RWPE2 (cell line): ENCODE results near the gene NLRP5.

Experiments used
- ATAC-seq: fragments of 200-7000 bp; cut with Tn5 transposase; 3 replicates; pipeline ENCODE4 v1.9.1; 2021; ENCODE audit warnings: low read depth
- DNase-seq: peaks from one replicate; pipeline ENCODE4 v3.0.0-alpha.2; 2020; ENCODE audit warnings: low spot score
- H3K27ac ChIP-seq: fragments of 450-650 bp; 2 replicates; pipeline ENCODE4 v1.5.1; 2017; ENCODE audit warnings: mild to moderate bottlenecking; ENCODE audit not compliant: poor library complexity, severe bottlenecking
- H3K27me3 ChIP-seq: fragments of 250-450 bp; sonication (Bioruptor Pico); 2 replicates; pipeline ENCODE4 v1.5.1; 2021; ENCODE audit warnings: mild to moderate bottlenecking, moderate library complexity; ENCODE audit not compliant: insufficient read depth, poor library complexity, severe bottlenecking
- H3K36me3 ChIP-seq: fragments of 250-450 bp; sonication (Bioruptor Pico); 2 replicates; pipeline ENCODE4 v1.5.1; 2020; ENCODE audit warnings: low read depth, mild to moderate bottlenecking, moderate library complexity
- H3K4me1 ChIP-seq: fragments of 250-450 bp; sonication (Bioruptor Pico); 2 replicates; pipeline ENCODE4 v1.5.1; 2021; ENCODE audit warnings: mild to moderate bottlenecking, moderate library complexity; ENCODE audit not compliant: insufficient read depth, poor library complexity, severe bottlenecking
- H3K4me3 ChIP-seq: fragments of 250-450 bp; sonication (Bioruptor Pico); 2 replicates; pipeline ENCODE4 v1.5.1; 2021; ENCODE audit warnings: mild to moderate bottlenecking, moderate library complexity; ENCODE audit not compliant: severe bottlenecking
- H3K9me3 ChIP-seq: fragments of 250-450 bp; sonication (Bioruptor Pico); 2 replicates; pipeline ENCODE4 v1.5.1; 2021; ENCODE audit warnings: mild to moderate bottlenecking, moderate library complexity; ENCODE audit not compliant: severe bottlenecking
- CTCF ChIP-seq: fragments of 450-650 bp; IDR thresholded peaks from one replicate; pipeline ENCODE4 v1.5.1; 2017; ENCODE audit warnings: mild to moderate bottlenecking, moderate library complexity; ENCODE audit not compliant: poor library complexity, severe bottlenecking

NLRP5 gene

GRCh38 chr19:56099638-56100539 lies 113.3 kb downstream of the NLRP5 start:
- H3K27ac ChIP-seq = no peak overlapping the region
- H3K9me3 ChIP-seq = no peaks in the 10 kb centered on the region
- H3K4me3 ChIP-seq = no peak overlapping the region
- ATAC-seq (no peak), DNase-seq (peak; percentile 64)
- no peaks in the 10 kb centered on the region for H3K27me3 ChIP-seq
- no peaks in the 10 kb centered on the region for H3K4me1 ChIP-seq
- H3K36me3 ChIP-seq = peaks cover 27% of the 10 kb centered on the region
- no peak for TF ChIP-seq CTCF

DNA sequence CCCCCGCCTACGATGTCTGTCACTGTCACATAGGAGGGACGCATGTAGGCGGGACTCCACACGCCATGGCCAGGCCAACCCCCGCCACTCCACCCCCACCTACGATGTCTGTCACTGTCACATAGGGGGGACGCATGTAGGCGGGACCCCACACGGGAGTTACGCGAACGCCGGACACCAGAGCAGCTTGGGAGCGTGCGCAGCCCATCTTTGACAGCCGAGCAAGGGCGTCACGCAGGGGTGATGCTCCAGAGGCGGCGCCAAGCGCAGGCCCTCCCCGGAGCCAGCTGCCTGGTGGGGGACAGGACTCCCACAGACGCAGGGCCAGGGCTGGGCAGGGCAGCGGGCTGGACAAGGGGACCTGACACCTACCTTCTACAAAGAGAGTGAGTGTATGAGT lies 114.5 kb downstream of the NLRP5 start:
- H3K27me3 ChIP-seq = no peaks in the 10 kb centered on the region
- H3K4me1 ChIP-seq = no peaks in the 10 kb centered on the region
- no peak for TF ChIP-seq CTCF
- peaks cover 21% of the 10 kb centered on the region for H3K36me3 ChIP-seq
- no peak overlapping the region for H3K27ac ChIP-seq
- H3K4me3 ChIP-seq = no peak overlapping the region
- ATAC-seq (no peak), DNase-seq (peak; percentile 51)
- H3K9me3 ChIP-seq = no peaks in the 10 kb centered on the region

DNA sequence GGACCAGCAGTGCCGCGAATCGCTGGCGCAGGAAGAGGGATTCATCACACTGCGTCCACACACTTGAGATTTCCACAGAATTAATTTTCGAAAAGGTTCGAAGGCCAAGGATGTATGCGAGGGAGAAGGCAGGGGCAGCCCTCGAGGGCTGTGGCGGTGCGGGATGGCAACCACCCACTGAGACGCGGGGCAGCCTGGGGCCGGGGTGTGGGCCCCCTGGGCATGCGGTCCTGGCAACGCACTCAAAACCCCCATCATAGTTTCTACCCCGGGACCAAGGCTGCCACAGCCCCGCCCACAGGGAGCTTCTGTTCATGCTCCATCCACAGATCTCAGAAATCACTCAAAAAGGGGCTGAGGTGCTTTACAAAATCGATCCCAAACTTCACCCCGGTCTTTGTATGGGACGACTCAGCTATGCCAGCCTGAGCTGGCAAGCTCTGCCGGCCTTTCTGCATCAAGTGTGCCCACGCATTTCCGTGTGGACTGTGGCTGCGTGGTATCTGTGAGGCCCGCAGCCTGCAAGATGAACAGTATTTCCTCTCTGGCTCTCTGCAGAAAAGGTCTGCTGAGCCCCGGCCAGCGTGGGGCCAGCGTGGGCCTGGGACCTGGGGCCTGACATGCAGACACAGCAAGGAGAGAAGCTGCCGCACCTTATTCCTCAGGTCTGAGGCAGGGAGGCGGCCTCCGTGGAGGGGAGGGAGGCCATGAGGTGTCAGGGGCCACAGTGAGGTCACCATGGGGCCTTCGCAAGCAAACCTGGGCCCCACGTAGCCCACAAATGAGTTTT lies 115.4 kb downstream of the NLRP5 start:
- H3K9me3 ChIP-seq = no peaks in the 10 kb centered on the region
- no peak for DNase-seq
- H3K4me3 ChIP-seq = no peak overlapping the region
- no peak for ATAC-seq
- H3K4me1 ChIP-seq = no peaks in the 10 kb centered on the region
- no peaks in the 10 kb centered on the region for H3K27me3 ChIP-seq
- TF ChIP-seq CTCF = no peak
- H3K36me3 ChIP-seq = peaks cover 28% of the 10 kb centered on the region
- H3K27ac ChIP-seq = no peak overlapping the region

DNA sequence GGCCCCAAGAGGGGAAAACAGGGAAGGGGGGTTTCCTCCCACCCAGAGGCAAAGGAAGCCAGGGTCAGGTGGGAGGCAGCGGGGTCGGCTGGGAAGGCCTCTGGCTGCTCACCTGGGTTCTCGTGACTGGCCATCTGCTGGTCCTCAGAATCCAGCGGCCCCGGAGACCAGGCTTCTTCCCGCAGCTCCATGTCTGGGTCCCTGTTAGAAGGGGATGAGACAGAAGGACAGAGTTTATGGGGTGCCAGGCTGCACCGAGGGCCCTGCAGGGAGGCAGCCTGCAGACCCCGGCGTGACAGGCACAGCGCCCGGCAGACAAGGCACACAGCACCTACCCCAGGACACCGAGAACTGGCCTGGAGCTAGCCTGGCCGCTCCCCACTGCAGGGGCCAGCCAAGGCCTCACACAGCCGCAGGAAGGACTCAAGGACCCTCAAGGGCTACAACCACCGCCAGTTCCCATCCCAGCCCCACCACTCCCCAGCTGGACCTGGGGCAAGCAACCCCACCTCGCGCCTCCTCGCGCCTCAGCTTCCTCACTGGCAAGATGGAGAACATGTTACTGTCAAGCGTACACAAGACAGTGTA lies 116.5 kb downstream of the NLRP5 start:
- Histone ChIP-seq H3K4me1 (no peaks in the 10 kb centered on the region), H3K27ac (no peak overlapping the region), H3K9me3 (no peaks in the 10 kb centered on the region), H3K27me3 (no peaks in the 10 kb centered on the region), H3K4me3 (no peak overlapping the region), H3K36me3 (peaks cover 31% of the 10 kb centered on the region)
- no peak for TF ChIP-seq CTCF
- ATAC-seq (no peak), DNase-seq (no peak)
